HuH-7 (cell line): ENCODE measurements around the gene ZNF862.
"Not testable (repeated sequence)": the region's sequence is repeated elsewhere in the genome, so short reads cannot be mapped to it uniquely, and the experiment has no call there.

Experiments
- DNase-seq: peaks from one replicate; pipeline ENCODE4 v3.0.0; 2011; ENCODE audit warnings: low spot score

The ZNF862 gene

GRCh38 chr7:149824748-149825566, 13.2 kb upstream of the ZNF862 start:
- DNase-seq, result no peak

GRCh38 chr7:149825567-149826343, 12.4 kb upstream of the ZNF862 start:
- no peak for DNase-seq

- DNase-seq, result no peak
Measured at GRCh38 chr7:149826344-149827088, 11.7 kb upstream of the ZNF862 start.

GRCh38 chr7:149827089-149827981, 10.8 kb upstream of the ZNF862 start:
- no peak for DNase-seq

GRCh38 chr7:149828357-149829309, 9.5 kb upstream of the ZNF862 start:
- DNase-seq, result no peak

- not testable (repeated sequence) for DNase-seq
Measured at GRCh38 chr7:149830527-149830926, 7.6 kb upstream of the ZNF862 start.

- no peak for DNase-seq
Measured at GRCh38 chr7:149830997-149831740, 7.0 kb upstream of the ZNF862 start.

GRCh38 chr7:149831741-149832219, 6.4 kb upstream of the ZNF862 start:
- no peak for DNase-seq

GRCh38 chr7:149832332-149833041, 5.7 kb upstream of the ZNF862 start:
- no peak for DNase-seq

GRCh38 chr7:149833495-149834130, 4.6 kb upstream of the ZNF862 start:
- DNase-seq, result no peak

- no peak for DNase-seq
Measured at GRCh38 chr7:149834601-149835000, 3.6 kb upstream of the ZNF862 start.

- DNase-seq, result no peak
Measured at GRCh38 chr7:149836434-149836833, 1.7 kb upstream of the ZNF862 start.

- no peak for DNase-seq
Measured at GRCh38 chr7:149837564-149838223, 481 bp upstream of the ZNF862 start.

- no peak for DNase-seq
Measured at GRCh38 chr7:149838992-149839408, 825 bp downstream of the ZNF862 start.

- no peak for DNase-seq
Measured at GRCh38 chr7:149839933-149840332, 1.8 kb downstream of the ZNF862 start.

- DNase-seq, result no peak
Measured at GRCh38 chr7:149843566-149843965, 5.4 kb downstream of the ZNF862 start.

- DNase-seq, result no peak
Measured at GRCh38 chr7:149844445-149844844, 6.3 kb downstream of the ZNF862 start.
